H7 (cell line): Measurements from ENCODE around the gene ANKRD22. TPM values are rescaled to one million over a fixed set of nuclear protein-coding genes. Genes with fewer than 3 reads are reported as not detected.

Source experiments
- DNase-seq: peaks from one replicate; pipeline ENCODE4 v3.0.0; 2012
- H3K27me3 ChIP-seq: 2 replicates; pipeline ENCODE4 v1.6.0; 2011; ENCODE audit warnings: mild to moderate bottlenecking, low read length; ENCODE audit not compliant: control insufficient read depth, insufficient read depth
- H3K36me3 ChIP-seq: replicated peaks from 2 replicates; pipeline ENCODE4 v1.5.1; 2011; ENCODE audit warnings: low read length; ENCODE audit not compliant: control insufficient read depth, insufficient read depth
- H3K4me3 ChIP-seq: 2 replicates; pipeline ENCODE4 v1.5.1; 2011; ENCODE audit warnings: low read depth, mild to moderate bottlenecking, control low read depth, low read length, moderate library complexity; ENCODE audit not compliant: insufficient read depth
- total RNA-seq: library from RNA; depleted of rRNA; stranded (reverse); fragments of >200 nt; shearing (Covaris generic); gene quantifications from 2 replicates; pipeline ENCODE4 v1.2.3, GENCODE V29; 2014; rRNA removed

The ANKRD22 gene
- total RNA-seq, result not detected in 2 replicates

DNA sequence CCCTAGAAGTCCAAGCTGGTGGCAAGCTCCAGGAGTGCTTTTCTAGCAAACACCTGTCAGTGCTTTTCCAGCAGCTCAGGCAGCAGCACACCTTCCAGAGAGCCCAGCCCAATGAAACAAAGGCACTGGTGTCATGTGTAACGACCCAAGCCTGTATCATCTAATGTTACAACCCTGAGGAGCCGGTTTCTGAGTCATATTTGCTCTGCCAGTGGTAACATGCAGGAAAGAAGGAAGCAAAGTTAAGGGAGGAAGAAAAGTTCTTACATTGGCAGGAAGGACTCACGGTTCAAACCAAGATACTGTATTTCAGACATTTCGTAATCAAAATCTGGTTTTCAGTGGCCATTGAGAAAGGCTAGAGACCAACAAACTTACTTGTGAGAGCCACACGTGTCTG lies at the start of gene ANKRD22:
TSS of gene ANKRD22 (minus strand) at position 139 of the 400 bp plus-strand sequence. CDS start 237 bp downstream, outside the sequence.
- DNase-seq, result no peak
- Histone ChIP-seq H3K4me3 (no peak within 1 kb of the TSS), H3K36me3 (no peaks in the 10 kb centered on the region), H3K27me3 (no peaks in the 10 kb centered on the region)

DNA sequence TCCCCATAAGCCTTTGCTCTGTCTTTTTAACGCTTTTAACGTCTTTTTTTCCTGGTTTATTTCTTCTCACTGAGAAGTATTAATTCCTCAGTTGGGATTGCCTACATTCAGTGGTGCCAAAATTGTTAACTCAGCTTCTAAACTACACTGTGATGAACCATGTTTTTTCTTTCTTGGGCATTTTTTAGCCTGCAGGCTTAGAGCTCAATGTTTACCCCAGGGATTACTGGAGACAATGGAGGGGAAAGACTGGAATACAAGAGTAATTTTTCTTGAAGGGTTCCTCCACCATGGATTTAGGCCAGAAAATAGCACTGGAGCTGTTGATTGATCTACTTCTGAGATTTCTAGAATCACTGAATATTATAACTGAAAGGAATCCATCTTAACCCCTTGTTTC lies 48.2 kb upstream of the ANKRD22 start:
- Histone ChIP-seq H3K27me3 (no peaks in the 10 kb centered on the region), H3K4me3 (no peak overlapping the region)
- DNase-seq, result no peak

DNA sequence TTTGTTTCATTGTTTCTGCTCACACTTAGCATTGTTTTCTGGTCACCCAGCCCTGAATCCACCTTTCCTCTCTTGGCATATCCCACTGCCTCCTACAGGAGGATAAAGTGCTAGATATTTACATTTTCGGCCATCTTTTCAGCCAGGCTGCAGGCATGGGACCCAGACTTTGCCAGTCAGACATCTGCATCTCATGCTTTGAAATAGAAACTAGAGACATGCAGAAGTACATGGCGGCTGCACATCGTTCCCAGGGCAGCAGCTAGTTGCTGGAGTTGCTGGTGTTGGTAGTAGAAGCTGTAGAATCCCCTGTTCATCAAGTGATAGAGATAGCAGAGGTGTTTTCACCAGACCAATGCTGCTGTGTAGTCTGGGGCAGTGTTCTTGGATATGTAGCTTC lies 47.1 kb upstream of the ANKRD22 start:
- no peak for DNase-seq
- Histone ChIP-seq H3K27me3 (no peaks in the 10 kb centered on the region), H3K36me3 (no peaks in the 10 kb centered on the region), H3K4me3 (no peak overlapping the region)

More for the DNA sequence above, 48.2 kb upstream of the ANKRD22 start:
- H3K36me3 ChIP-seq, result no peaks in the 10 kb centered on the region

- no peaks in the 10 kb centered on the region for H3K36me3 ChIP-seq
- no peak overlapping the region for H3K4me3 ChIP-seq
- no peaks in the 10 kb centered on the region for H3K27me3 ChIP-seq
- DNase-seq, result no peak
Observed at GRCh38 chr10:88896994-88897853, 45.6 kb upstream of the ANKRD22 start.

GRCh38 chr10:88896372-88896993 lies 44.8 kb upstream of the ANKRD22 start:
- Histone ChIP-seq H3K27me3 (no peaks in the 10 kb centered on the region), H3K36me3 (no peaks in the 10 kb centered on the region), H3K4me3 (no peak overlapping the region)
- DNase-seq, result no peak

GRCh38 chr10:88895250-88895649 lies 43.6 kb upstream of the ANKRD22 start:
- Histone ChIP-seq H3K36me3 (no peaks in the 10 kb centered on the region), H3K4me3 (no peak overlapping the region), H3K27me3 (no peaks in the 10 kb centered on the region)
- DNase-seq, result no peak

GRCh38 chr10:88893611-88894010 lies 42.0 kb upstream of the ANKRD22 start:
- no peak overlapping the region for H3K4me3 ChIP-seq
- no peaks in the 10 kb centered on the region for H3K36me3 ChIP-seq
- H3K27me3 ChIP-seq, result no peaks in the 10 kb centered on the region
- DNase-seq, result no peak

GRCh38 chr10:88892222-88892967 lies 40.8 kb upstream of the ANKRD22 start:
- peak; percentile 21 for DNase-seq
- Histone ChIP-seq H3K27me3 (no peaks in the 10 kb centered on the region), H3K36me3 (no peaks in the 10 kb centered on the region), H3K4me3 (no peak overlapping the region)

GRCh38 chr10:88890681-88891381 lies 39.2 kb upstream of the ANKRD22 start:
- Histone ChIP-seq H3K4me3 (no peak overlapping the region), H3K27me3 (no peaks in the 10 kb centered on the region), H3K36me3 (no peaks in the 10 kb centered on the region)
- no peak for DNase-seq

DNA sequence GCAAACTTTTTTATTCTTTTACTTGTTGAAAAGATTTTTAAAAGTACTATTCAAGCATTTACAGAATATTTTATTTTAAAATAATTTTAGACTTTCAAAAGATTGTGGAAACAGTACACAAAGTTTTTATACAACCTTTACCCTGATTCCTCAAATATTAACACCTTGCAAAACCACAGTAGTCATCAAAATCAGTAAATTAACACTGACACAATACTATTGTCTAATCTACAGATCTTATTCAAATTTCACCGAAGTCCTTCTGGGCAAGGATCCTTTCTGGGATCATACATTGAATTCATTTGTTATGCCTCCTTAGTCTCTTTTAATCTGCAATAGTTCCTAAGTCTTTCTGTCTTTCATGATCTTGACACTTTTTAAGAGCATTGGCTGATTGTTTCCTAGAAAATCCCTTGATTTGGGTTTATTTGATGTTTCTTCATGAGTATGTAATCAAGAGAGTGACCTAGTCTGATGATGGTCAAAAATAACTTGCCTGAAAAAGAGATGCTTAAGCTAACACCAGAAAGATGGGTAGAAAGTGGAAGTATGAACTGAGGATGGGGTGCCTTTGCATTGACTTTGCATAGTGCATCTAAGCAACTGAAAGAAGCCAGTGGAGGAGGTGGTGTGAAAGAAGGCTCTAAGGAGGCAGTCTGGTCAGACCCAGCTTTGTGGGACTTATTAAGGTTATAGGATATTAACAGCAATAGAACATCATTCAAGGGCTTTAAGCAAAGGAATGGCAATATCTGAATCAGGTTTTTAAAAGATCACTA lies 38.1 kb upstream of the ANKRD22 start:
- Histone ChIP-seq H3K27me3 (no peaks in the 10 kb centered on the region), H3K4me3 (no peak overlapping the region), H3K36me3 (no peaks in the 10 kb centered on the region)
- DNase-seq, result no peak

- no peaks in the 10 kb centered on the region for H3K27me3 ChIP-seq
- no peak for DNase-seq
- no peak overlapping the region for H3K4me3 ChIP-seq
- H3K36me3 ChIP-seq, result no peaks in the 10 kb centered on the region
Observed at GRCh38 chr10:88888810-88889445, 37.3 kb upstream of the ANKRD22 start.

GRCh38 chr10:88886557-88886956 lies 34.9 kb upstream of the ANKRD22 start:
- Histone ChIP-seq H3K27me3 (no peaks in the 10 kb centered on the region), H3K4me3 (no peak overlapping the region), H3K36me3 (no peaks in the 10 kb centered on the region)
- no peak for DNase-seq

GRCh38 chr10:88883448-88883809 lies 31.8 kb upstream of the ANKRD22 start:
- Histone ChIP-seq H3K36me3 (no peaks in the 10 kb centered on the region), H3K4me3 (no peak overlapping the region), H3K27me3 (peaks cover 18% of the 10 kb centered on the region)
- DNase-seq, result no peak
